ENCODE results near the gene SERAC1.
"Not testable (repeated sequence)": the region's sequence is repeated elsewhere in the genome, so short reads cannot be mapped to it uniquely, and the experiment has no call there.

SERAC1 gene

GRCh38 chr6:158158123-158158522 lies 9.9 kb downstream of the SERAC1 start:
- DNase-seq (ENCODE audit: low spot score): no peak
- no peak for TF ChIP-seq CTCF (IDR thresholded peaks at IDR 0.05; ENCODE audit: extremely low read depth, missing control alignments)

GRCh38 chr6:158157064-158157764 lies 10.8 kb downstream of the SERAC1 start:
- TF ChIP-seq CTCF (IDR thresholded peaks at IDR 0.05; ENCODE audit: extremely low read depth, missing control alignments): no peak
- DNase-seq (ENCODE audit: low spot score): no peak

- TF ChIP-seq CTCF (IDR thresholded peaks at IDR 0.05; ENCODE audit: extremely low read depth, missing control alignments): no peak
- no peak for DNase-seq (ENCODE audit: low spot score)
Observed at GRCh38 chr6:158154816-158155215, 13.2 kb downstream of the SERAC1 start.

- no peak for DNase-seq (ENCODE audit: low spot score)
- TF ChIP-seq CTCF (IDR thresholded peaks at IDR 0.05; ENCODE audit: extremely low read depth, missing control alignments): no peak
Observed at GRCh38 chr6:158153576-158153975, 14.5 kb downstream of the SERAC1 start.

- TF ChIP-seq CTCF (IDR thresholded peaks at IDR 0.05; ENCODE audit: extremely low read depth, missing control alignments): no peak
- no peak for DNase-seq (ENCODE audit: low spot score)
Observed at GRCh38 chr6:158152659-158153058, 15.4 kb downstream of the SERAC1 start.

- DNase-seq (ENCODE audit: low spot score): not testable (repeated sequence)
Observed at GRCh38 chr6:158152025-158152424, 16.0 kb downstream of the SERAC1 start.

- TF ChIP-seq CTCF (IDR thresholded peaks at IDR 0.05; ENCODE audit: extremely low read depth, missing control alignments): no peak
- DNase-seq (ENCODE audit: low spot score): no peak
Observed at GRCh38 chr6:158150701-158151100, 17.4 kb downstream of the SERAC1 start.

GRCh38 chr6:158149641-158150040 lies 18.4 kb downstream of the SERAC1 start:
- no peak for DNase-seq (ENCODE audit: low spot score)
- no peak for TF ChIP-seq CTCF (IDR thresholded peaks at IDR 0.05; ENCODE audit: extremely low read depth, missing control alignments)
